ENCODE data around the gene RNF34.
A peak's percentile ranks its signal among the peaks of the same experiment; 100 is the strongest.
"Not testable (repeated sequence)": the region's sequence is repeated elsewhere in the genome, so short reads cannot be mapped to it uniquely, and the experiment has no call there.

Gene RNF34

GRCh38 chr12:121399391-121400331, at the start of gene RNF34:
RNF34 (plus strand) TSS chr12:121400118; CDS start chr12:121400213, 95 bp downstream.
- peak; percentile 95 for DNase-seq

DNA sequence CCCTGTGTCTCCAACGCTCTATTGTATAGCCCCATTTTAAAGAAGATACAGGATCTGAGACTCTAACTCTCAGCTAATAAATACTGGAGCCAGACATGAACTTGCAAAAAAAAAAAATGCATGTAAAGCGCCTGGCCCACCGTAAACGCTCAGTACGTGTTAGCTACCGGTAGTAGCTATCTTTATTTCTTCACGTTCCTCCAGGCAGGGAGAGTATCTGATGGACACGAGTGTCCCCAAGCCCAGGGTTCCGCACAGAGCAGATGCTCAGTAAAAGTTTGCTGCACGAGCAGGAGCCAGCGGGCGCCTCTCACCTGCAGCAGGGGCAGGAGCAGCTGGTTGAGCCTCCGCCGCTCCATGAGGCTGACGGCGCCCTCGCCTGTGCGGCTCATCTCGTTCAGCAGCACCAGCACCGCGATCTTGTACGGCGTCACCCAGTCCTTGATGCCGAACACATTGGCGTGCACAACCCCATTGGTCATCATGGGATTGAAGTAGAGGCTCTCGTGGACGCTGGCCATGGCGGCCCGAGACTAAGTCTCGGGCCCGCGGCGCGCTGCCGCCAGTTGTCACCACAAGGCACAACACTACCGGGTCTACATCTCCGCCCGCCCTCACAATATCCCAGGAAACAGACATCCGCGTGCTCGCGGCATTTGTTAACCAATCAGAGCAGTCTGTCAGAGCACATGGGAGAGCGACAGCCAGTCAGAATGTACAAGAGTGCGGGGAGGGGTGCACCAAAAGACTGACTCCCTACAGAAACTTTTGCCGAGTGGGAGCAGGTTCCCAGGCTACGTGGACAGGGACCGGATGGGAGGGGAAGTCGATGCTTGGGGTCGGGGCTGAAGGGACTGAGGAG, 47.9 kb upstream of the RNF34 start, which contains the start of gene ANAPC5:
Gene ANAPC5 (minus strand): TSS at position 592 of the 862 bp plus-strand sequence. CDS start 71 bp downstream, at position 521.
- DNase-seq: peak; percentile 98

- no peak for DNase-seq
These were observed 47.3 kb upstream of the RNF34 start for GRCh38 chr12:121352682-121353018.

GRCh38 chr12:121355818-121356217, 44.1 kb upstream of the RNF34 start:
- DNase-seq: no peak

GRCh38 chr12:121356657-121357056, 43.3 kb upstream of the RNF34 start:
- DNase-seq: no peak

DNA sequence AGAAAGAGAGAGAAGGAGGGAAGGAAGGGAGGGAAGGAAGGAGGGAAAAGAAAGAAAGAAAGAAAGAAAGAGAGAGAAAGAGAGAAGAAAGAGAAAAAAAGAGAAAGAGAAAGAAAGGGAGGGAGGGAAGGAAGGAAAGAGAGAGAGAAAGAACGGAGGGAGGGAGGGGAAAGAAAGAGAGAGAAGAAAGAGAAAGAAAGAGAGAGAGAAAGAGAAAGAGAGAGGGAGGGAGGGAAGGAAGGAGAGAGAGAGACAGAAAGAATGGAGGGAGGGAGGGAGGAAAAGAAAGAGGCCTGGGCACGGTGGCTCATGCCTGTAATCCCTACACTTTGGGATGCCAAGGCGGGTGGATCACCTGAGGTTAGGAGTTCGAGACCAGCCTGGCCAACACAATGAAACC, 42.6 kb upstream of the RNF34 start:
- DNase-seq: no peak

GRCh38 chr12:121358073-121358472, 41.8 kb upstream of the RNF34 start:
- DNase-seq: no peak

GRCh38 chr12:121364683-121365121, 35.2 kb upstream of the RNF34 start:
- no peak for DNase-seq

DNA sequence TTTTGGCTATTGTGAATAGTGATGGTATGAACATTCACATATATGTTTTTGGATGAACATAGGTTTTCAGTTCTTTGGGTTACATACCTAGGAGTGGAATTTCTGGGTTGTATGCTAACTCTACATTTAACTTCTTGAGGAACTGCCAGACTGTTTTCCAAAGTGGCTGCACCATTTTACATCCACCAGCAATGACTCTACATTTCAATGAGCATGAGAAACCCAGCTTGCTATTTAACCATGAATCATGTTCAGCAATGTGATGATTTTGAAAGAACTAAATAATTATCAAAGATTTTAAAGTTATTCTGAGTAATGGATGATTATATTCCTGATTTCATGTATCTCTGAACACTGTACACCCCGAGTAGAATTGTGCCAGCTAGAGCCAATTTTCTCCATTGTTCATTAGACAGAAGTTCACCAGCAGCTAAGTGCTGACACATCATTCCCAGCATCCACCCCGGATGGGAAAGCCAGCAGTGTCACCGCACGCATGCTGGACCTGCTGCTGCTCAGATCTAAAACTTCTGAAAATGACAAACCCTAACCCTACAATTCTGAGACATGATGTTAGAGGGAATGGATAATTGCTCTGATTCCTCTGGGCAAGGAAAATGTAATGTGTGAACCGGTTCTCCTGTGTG, 34.4 kb upstream of the RNF34 start:
- no peak for DNase-seq

- DNase-seq: no peak
These were observed 33.9 kb upstream of the RNF34 start for GRCh38 chr12:121366063-121366459.

DNA sequence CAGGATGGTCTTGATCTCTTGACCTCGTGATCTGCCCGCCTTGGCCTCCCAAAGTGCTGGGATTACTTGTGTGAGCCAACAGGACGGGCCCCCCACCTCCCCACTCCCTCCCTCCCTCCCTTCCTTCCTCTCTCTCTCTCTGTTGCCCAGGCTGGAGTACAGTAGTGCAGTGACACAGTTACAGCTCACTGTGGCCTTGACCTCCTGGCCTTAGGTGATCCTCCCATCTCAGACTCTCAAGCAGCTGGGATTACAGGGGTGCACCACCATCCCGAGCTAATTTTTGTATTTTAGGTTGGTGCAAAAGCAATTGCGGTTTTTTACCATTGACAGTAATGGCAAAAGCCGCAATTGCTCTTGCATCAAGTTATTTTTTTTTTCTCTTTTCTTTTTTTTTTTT, 28.5 kb upstream of the RNF34 start:
- no peak for DNase-seq

- no peak for DNase-seq
These were observed 26.2 kb upstream of the RNF34 start for GRCh38 chr12:121373755-121374154.

DNA sequence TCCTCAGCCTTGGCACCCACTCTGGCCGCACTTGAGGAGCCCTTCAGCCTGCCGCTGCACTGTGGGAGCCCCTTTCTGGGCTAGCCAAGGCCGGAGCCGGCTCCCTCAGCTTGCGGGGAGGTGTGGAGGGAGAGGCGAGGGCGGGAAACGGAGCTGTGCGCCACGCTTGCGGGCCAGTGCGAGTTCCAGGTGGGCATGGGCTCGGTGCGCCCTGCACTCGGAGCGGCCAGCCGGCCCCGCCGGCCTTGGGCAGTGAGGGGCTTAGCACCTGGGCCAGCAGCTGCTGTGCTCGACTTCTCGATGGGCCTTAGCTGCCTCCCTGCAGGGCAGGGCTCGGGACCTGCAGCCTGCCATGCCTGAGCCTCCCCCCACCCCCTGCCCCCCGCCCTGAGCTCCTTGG, 25.6 kb upstream of the RNF34 start:
- not testable (repeated sequence) for DNase-seq

DNA sequence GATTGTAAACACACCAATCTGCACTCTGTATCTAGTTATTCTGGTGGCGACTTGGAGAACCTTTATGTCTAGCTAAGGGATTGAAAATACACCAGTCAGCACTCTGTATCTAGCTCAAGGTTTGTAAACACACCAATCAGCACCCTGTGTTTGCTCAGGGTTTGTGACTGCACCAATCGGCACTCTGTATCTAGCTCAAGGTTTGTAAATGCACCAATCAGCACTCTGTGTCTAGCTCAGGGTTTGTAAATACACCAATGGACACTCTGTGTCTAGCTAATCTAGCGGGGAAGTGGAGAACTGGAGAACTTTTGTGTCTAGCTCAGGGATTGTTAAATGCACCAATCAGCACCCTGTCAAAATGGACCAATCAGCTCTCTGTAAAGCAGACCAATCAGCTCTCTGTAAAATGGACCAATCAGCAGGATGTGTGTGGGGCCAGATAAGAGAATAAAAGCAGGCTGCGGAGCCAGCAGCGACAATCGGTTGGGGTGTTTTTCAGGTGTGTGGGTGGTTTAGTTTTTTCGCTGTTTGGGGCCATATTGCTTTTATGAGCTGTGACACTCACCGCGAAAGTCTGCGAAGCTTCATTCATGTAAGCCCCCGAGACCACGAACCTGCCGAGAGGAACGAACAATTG, 24.9 kb upstream of the RNF34 start:
- not testable (repeated sequence) for DNase-seq

GRCh38 chr12:121376754-121377697, 22.9 kb upstream of the RNF34 start:
- no peak for DNase-seq

GRCh38 chr12:121378736-121379135, 21.2 kb upstream of the RNF34 start:
- no peak for DNase-seq

DNA sequence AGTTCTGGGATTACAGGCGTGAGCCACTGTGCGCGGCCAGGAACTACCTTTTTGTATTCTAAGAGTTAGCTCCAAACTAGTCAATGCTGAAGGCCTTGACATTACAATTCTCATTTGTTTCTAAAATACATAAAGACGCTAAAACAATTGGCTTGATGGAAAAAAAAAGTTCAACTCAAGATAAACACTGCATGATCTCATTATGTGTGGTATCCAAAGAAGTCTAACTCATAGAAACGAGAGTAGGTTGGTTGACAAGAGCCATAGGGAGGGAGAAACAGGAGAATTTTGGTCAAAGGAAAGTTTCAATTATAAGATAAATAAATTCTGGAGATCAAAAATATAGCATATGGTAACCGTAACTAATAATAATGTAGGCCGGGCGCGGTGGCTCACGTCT, 20.0 kb upstream of the RNF34 start:
- no peak for DNase-seq

- DNase-seq: no peak
These were observed 16.3 kb upstream of the RNF34 start for GRCh38 chr12:121383601-121384021.

GRCh38 chr12:121384891-121385290, 15.0 kb upstream of the RNF34 start:
- not testable (repeated sequence) for DNase-seq

GRCh38 chr12:121388421-121388981, 11.4 kb upstream of the RNF34 start:
- DNase-seq: no peak

GRCh38 chr12:121390856-121391255, 9.1 kb upstream of the RNF34 start:
- no peak for DNase-seq
